ENCODE results near the gene DCST2.

DCST2 gene

GRCh38 chr1:155033524-155033923, at the start of gene DCST2, which contains the start of gene DCST1:
Gene DCST2, minus strand, starts transcription at chr1:155033781. Its CDS starts 80 bp downstream, at chr1:155033701.
Gene DCST1, plus strand, starts transcription at chr1:155033824. Its CDS starts 213 bp downstream, at chr1:155034037.
- no peak for DNase-seq

DNA sequence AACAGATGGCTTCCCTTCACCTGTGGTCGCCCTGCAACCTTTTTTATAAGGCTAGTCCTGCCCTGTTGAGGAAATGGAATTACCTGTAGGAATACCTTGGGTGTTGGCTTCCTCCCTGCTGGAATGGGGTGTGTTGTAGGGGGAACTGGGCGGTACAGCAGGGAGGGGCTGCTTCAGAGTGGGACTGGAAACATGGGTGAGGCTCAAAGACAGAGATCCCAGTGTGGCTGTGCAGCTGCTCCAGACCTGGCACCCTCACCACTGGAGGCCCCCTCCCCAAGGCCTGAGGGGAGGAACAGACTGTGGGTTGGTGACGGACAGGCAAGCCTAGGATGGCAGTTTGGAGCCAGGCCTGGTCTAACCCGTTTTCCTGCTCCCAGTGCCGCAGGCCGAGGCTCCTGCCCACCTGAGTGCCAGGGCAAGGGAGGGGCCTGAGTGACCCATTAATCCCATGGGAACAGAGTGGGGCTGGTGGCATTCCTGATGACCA, 49.5 kb upstream of the DCST2 start:
- no peak for DNase-seq

DNA sequence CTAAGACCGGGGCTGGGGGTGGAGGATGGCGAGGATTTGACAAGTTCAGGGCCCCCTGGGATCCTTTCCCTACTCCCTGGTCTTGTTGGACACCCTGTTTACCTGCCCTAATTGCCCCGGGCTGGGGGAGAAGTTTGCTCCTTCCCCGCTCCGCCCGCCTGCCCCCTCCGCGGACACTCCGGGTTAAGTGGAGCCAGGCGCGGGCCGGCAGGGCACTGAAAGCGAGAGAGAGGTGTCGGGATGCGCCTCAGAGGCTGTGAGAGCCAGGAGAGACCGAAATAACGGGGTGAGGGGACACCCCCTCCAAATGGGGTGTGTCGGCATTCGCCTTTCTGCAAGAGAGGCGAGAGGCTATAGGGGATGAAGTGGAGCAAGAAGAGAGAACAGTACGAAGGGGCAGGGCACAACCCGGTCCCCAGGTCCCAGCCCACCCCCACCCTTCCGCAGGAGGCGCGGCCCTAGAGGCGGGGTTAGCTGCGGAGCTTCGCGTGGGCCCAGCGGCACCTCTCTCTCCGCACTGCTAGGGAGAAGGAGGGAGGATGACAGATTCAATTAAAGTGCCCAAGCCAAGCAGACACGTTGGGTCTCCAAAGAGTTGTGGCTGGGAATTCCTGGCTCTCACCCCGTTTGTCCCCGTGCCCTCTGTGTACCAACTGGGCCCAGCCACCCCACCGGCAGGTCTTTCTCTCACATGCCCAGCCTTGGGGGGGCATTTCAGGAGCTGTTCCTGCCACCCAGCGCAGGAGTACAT, 48.9 kb upstream of the DCST2 start:
- DNase-seq, result no peak

- no peak for DNase-seq
Measured at GRCh38 chr1:155081472-155082300, 48.1 kb upstream of the DCST2 start.

- no peak for DNase-seq
Measured at GRCh38 chr1:155080312-155081228, 47.0 kb upstream of the DCST2 start.

- no peak for DNase-seq
Measured at GRCh38 chr1:155079487-155080311, 46.1 kb upstream of the DCST2 start.

- no peak for DNase-seq
Measured at GRCh38 chr1:155079210-155079486, 45.6 kb upstream of the DCST2 start.

DNA sequence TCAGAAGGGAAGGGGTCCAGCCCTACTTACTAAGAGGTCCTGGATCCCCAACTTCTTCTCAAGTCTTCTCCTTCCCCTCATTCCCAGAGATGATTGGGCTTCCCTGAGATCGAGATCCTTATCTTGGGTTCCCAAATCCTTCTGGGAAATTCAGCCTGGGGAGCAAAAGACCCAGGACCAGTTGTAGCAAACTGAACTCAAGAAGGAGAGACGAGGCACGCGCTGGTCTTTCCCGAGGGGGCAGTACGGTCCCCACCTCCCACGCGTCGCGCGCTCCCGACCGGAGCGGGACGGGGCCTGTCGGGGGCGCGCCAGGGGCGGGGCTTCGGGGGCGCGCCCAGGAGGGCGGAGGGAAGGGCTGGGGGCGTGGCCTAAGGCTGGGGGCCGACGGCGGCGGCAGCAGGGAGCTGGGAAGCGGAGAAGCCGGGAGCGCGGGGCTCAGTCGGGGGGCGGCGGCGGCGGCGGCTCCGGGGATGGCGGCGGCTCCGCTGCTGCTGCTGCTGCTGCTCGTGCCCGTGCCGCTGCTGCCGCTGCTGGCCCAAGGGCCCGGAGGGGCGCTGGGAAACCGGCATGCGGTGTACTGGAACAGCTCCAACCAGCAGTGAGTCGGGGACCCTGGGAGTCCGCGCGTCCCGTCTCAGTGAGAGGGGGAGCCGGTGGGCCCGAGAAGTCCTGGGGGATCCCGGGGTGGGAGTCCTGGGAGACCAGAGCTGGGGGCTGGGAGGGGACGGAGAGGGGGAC, 45.1 kb upstream of the DCST2 start, which contains the start of gene EFNA3:
Gene EFNA3 (plus strand): TSS at position 369 of the 741 bp plus-strand sequence. CDS start 105 bp downstream, at position 474.
- peak; percentile 63 for DNase-seq

DNA sequence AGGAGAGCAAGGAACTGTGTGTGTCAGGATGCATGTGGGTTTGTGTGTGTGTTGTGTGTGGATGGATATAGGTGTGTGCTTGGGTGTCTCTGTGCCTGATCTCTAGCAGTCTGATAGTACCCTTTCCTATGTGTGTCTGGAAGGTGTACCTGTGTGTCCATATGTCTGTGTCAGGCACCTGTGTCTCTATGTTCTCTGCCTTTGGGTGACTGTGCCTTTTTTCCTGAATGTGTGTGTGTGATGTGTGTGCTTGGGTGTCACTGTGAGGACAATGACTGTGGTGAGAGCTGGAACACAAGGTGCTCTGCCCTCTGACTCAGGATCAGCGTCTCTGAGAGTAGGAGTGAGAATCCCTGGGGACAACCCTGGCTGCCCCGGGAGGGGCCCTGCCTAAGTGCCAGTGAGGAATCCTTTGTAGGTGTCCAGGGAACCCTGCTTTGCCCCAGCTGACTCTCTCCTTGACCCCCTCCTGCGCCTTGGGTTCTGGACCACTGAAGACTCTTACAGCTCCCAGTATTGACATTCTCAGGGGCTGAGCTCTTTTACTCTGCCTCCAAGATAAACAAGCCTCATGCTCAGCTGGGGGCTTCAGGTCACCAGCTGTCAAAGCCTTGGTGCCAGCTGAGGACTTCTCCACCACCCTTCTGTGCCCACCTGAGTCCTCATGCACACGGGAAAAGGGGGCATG, 44.3 kb upstream of the DCST2 start:
- no peak for DNase-seq

DNA sequence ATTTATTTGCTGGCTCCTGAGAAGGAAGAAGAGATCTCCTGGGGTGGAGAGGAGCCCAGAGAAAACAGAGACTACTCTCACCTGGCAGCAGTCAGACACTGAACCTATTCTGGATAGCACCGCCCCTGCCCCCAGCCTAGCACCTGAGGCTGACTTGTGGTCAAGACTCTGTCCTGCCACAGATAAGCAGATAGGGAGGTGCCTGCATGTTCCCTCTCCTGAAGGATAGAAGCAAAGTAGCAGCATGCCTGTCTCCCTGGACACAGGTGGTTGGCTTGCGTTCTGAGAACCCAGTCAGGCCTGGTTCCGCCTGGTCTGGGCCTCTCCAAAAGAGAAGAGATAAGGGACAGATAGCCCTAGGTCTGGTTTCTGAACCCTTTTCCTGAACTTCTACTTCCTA, 43.8 kb upstream of the DCST2 start:
- DNase-seq, result no peak

DNA sequence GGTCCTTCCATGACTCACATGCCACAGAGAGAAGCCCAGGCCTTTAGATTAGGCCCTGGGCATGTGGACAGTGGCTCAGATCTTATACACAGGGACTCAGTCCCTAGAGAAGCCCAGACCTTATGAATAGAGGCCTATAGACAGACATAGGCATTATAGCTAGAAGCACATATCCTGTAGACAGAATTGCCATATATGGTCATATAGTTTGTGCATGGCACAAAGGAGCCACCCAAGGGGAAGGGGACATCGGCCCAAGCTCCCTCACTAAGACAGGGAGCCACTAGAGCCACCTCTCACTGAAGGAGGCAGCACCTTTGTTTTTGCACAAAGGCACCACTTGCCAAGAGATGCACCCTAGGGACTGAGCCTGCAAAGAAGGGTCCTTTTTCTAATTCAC, 42.8 kb upstream of the DCST2 start:
- DNase-seq, result no peak

GRCh38 chr1:155075535-155075934, 42.0 kb upstream of the DCST2 start:
- DNase-seq, result no peak

DNA sequence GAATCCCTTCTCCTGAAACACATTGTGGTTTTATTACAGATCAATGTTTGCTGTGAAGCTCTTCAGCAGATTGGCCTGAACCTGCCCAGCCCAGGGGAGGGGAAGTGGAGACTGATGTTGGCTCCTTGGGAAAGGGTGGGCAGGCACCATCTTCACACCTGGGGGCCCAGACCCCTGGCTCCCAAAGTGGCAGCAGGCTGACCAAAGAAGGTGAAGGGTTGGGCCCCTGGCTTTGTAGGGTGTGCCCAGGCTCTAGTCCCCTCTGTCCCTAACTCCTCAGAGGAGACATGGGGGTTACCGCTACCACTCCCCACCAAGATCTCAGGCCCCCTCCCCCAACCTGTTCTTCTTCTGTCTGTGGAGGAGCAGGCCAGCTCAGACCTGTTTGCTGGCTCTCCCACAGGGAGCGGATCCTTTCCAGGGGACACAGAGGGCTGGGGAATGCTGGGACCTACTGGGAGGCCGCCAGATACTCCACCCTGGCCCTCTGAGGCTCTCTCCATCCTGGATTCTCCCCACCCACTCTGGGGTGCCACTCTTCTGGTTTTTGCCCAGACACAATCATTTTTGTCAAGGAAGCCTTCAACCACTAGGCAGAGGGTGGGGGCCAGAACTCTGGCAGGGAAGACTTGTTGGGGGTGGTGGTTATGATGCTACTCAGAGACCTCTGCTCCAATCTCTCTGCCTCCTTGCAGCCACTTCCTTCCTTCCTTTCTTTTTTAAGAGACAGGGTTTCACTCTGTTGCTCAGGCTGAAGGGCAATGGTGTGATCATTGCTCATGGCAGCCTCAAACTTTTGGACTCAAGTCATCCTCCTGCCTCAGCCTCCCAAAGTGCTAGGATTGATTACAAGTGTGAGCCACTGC, 40.0 kb upstream of the DCST2 start:
- no peak for DNase-seq

DNA sequence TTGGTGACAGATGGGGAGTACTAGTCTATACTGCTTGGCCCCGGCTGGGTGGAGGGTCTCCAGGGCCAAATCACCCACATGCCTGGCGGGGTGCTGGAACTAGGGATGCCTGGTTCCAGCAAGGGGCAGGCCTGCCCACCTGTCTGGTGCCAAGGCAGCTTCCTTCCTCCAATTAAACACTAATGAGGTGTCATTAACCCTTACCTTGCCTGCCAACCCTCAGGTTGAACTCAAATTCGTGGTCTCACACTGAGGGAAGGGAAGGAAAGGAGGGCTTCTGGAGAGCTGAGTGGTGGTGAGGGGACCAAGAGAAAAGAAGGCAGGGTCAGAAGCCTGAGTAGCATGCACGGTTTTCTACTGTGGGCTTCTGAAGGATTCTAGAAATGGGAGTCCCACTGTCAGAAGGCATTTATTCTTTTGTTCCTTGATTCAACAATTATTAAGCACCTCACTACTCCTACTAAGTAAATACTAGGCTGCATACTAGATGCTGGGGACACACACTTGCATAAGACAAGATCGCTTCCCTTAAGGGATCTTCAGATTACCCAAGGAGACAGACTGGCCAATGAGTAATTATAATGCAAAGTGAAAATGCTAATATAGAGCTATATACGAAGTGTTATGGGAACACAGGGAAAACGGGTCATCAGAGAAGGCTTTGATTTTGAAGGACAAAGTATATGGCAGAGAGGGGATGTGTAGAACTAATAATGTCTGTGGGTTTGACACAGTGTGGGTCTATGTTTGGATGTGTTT, 39.1 kb upstream of the DCST2 start:
- no peak for DNase-seq

DNA sequence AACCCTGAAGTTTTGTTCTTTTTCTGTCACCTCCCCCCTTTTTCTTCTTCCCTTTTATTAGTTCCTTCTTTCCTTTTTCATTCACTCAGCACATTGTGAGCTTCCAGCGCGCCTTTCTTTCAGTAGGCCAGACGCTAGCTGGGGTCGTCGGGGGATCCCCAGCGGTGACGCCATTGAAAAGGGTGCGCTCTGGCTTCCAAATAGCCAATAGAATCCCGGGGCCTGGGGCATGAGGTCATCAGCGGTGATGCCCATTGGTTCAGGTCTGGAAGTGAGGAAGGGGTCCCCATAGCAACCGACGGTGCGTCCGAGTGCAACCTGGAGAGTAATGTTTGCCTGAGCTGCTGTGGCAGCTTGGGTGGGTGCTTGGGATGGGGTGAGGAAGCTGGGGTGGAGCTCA, 38.1 kb upstream of the DCST2 start:
- no peak for DNase-seq

GRCh38 chr1:155070721-155071569, 37.4 kb upstream of the DCST2 start:
- peak; percentile 77 for DNase-seq

GRCh38 chr1:155070158-155070621, 36.6 kb upstream of the DCST2 start:
- no peak for DNase-seq

Data from NCI-H774 (cell line).